Transverse colon (tissue), 4 donors: ENCODE results near the gene SPIRE1. TPM values are rescaled to one million over a fixed set of nuclear protein-coding genes. Genes with fewer than 3 reads are reported as not detected.

Experiments used
- DNase-seq: peaks from one replicate; pipeline ENCODE4 v3.0.0-alpha.2; 2019
- H3K27ac ChIP-seq, 4 donors: fragments of 200-600 bp; sonication (generic); 2 replicates each; pipeline ENCODE4 v1.5.1; 2016 to 2018; ENCODE audit warnings: inconsistent platforms in 4 of 4
- H3K27me3 ChIP-seq: fragments of 200-600 bp; sonication (generic); 2 replicates; pipeline ENCODE4 v1.5.1; 2017; ENCODE audit warnings: inconsistent platforms
- H3K36me3 ChIP-seq, 4 donors: fragments of 200-600 bp; sonication (generic); 2 replicates each; pipeline ENCODE4 v1.5.1; 2017 to 2019; ENCODE audit warnings: inconsistent platforms in 4 of 4
- H3K4me1 ChIP-seq, 4 donors: fragments of 200-600 bp; sonication (generic); 2 replicates each; pipeline ENCODE4 v1.5.1; 2017 to 2020; ENCODE audit warnings: inconsistent platforms in 4 of 4
- H3K4me3 ChIP-seq, 4 donors: fragments of 200-600 bp; sonication (generic); 1 replicate in 1 of 4; 2 replicates in 3 of 4; pipeline versions ENCODE4 v1.5.1 to v1.6.1; 2017 to 2019; ENCODE audit warnings: inconsistent platforms in 4 of 4
- H3K9me3 ChIP-seq, 2 donors: fragments of 200-600 bp; sonication (generic); 2 replicates each; pipeline ENCODE4 v1.5.1; 2017 to 2019; ENCODE audit warnings: inconsistent platforms in 2 of 2
- EP300 ChIP-seq: sonication (generic); formaldehyde crosslinking; IDR thresholded peaks from one replicate; pipeline ENCODE4 v1.6.1; 2017; ENCODE audit warnings: antibody characterized with exemption, low read depth
- POLR2A ChIP-seq: fragments of 450-650 bp; IDR thresholded peaks from one replicate; pipeline ENCODE4 v1.6.1; 2016; ENCODE audit warnings: antibody characterized with exemption, mild to moderate bottlenecking, moderate library complexity
- POLR2AphosphoS5 ChIP-seq, 3 donors: sonication (generic); formaldehyde crosslinking; IDR thresholded peaks; one replicate each; pipeline ENCODE4 v1.6.1; 2016; ENCODE audit warnings: antibody characterized with exemption in 3 of 3
- WGBS, 2 donors: methylation state at CpG; one replicate each; pipeline ENCODE4 v1.1.5; 2018; ENCODE audit warnings: low coverage in 1 of 2; 5-methylcytosine and 5-hydroxymethylcytosine counted together
- in situ Hi-C, 4 donors: fragments of 200-750 bp; cut with MboI; loops; one replicate each; pipeline versions ENCODE4 v1.15.0 to v1.15.1; 2017; ENCODE audit warnings: low sequenced_read_pairs in 3 of 4, low pct_ligation_motif_present in 1 of 4, low pct_unique_long_range_greater_than_20kb in 1 of 4
- intact Hi-C: fragments of 100-400 bp; cut with DNase I; formaldehyde crosslinking; loops from one replicate; pipeline ENCODE4 v1.15.1; 2023; ENCODE audit warnings: low total_unique reads
- total RNA-seq, 4 donors: library from RNA; depleted of rRNA; stranded (reverse); fragments of >200 nt; gene quantifications; one replicate each; pipeline ENCODE4 v1.1.0, GENCODE V29; 2016
- TF ChIP-seq, protein P1 (sequence below), 5 experiments: fragments of 200-600 bp in 3 of 5; fragments of 450-650 bp in 2 of 5; sonication (generic) in 3 of 5; IDR thresholded peaks; 1 replicate in 2 of 5; 2 replicates in 3 of 5; pipeline ENCODE4 v1.5.1; 2016 to 2017; ENCODE audit warnings: antibody characterized with exemption in 5 of 5, inconsistent platforms in 3 of 5, mild to moderate bottlenecking in 2 of 5, moderate library complexity in 1 of 5

Gene SPIRE1
- total RNA-seq, 4 donors from 2014 or later: 6.0 to 7.8 (median 6.8) TPM

DNA sequence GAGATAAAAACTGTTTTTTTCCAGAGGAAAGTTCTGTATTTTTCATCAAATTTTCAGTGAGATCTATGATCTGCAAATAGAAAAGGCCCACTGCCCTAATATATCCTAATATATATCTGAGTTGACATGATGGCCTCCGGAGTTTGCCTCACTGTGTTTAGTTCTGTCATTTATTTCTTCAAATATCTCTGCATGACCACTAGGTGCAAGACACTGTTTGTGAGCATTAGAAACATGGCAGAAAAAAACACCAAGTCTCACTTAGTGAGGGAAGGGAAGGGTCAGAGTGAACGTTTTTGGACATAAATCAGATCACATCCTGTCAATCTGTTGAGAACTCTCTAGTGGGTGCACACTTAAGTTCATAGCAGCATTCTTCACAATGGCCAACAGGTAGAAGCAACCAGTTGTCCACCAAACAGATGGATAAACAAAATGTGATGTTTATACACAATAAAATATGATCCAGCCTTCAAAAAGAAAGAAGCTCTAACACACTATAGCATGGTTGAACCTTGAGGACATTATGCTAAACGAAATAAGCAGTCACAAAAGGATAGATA lies 53.4 kb downstream of the SPIRE1 start:
- no peaks in the 10 kb centered on the region for H3K9me3 ChIP-seq
- intact Hi-C loops: no loop called here
- no peaks in the 10 kb centered on the region for H3K4me1 ChIP-seq
- H3K27me3 ChIP-seq: no peaks in the 10 kb centered on the region
- 59 to 62% methylated on average over 3 of the region's 3 CpGs for WGBS, 2 donors
- H3K36me3 ChIP-seq: no peaks in the 10 kb centered on the region
- DNase-seq: no peak
- in situ Hi-C loops: no loop called here
- H3K27ac ChIP-seq: no peak overlapping the region
- TF ChIP-seq POLR2AphosphoS5 (IDR thresholded peaks at IDR 0.05) (no peak), EP300 (no peak), POLR2A (no peak)
- TF ChIP-seq, protein P1, sequence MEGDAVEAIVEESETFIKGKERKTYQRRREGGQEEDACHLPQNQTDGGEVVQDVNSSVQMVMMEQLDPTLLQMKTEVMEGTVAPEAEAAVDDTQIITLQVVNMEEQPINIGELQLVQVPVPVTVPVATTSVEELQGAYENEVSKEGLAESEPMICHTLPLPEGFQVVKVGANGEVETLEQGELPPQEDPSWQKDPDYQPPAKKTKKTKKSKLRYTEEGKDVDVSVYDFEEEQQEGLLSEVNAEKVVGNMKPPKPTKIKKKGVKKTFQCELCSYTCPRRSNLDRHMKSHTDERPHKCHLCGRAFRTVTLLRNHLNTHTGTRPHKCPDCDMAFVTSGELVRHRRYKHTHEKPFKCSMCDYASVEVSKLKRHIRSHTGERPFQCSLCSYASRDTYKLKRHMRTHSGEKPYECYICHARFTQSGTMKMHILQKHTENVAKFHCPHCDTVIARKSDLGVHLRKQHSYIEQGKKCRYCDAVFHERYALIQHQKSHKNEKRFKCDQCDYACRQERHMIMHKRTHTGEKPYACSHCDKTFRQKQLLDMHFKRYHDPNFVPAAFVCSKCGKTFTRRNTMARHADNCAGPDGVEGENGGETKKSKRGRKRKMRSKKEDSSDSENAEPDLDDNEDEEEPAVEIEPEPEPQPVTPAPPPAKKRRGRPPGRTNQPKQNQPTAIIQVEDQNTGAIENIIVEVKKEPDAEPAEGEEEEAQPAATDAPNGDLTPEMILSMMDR (IDR thresholded peaks at IDR 0.05): no peak
- H3K4me3 ChIP-seq: no peak overlapping the region

DNA sequence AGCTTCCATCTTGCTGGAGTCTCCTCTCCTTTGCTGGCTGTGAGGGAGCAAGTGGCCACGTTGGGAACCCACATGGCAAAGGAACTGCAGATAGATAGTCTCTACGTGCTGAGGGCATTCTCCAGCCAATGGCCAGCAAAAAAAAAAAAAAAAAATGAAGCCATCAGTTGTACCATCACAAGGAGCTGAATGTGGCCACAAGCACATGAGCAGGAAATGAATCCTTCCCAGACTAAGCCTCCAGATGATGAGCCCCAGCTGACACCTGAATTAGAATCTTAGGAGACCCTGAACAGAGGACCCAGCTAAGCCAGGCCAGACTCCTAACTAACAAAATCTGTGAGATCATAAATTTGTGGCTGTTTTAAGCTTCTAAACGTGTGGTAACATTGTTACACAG lies 57.9 kb downstream of the SPIRE1 start:
- intact Hi-C loops (no loop called here), in situ Hi-C loops (no loop called here)
- no peak for DNase-seq
- no peaks in the 10 kb centered on the region for H3K27me3 ChIP-seq
- no peak overlapping the region for H3K27ac ChIP-seq
- TF ChIP-seq POLR2A (no peak), POLR2AphosphoS5 (IDR thresholded peaks at IDR 0.05) (no peak)
- TF ChIP-seq, protein P1 (IDR thresholded peaks at IDR 0.05): no peak
- H3K36me3 ChIP-seq: no peaks in the 10 kb centered on the region
- H3K4me1 ChIP-seq: peaks cover 0 to 6% (median 2%) of the 10 kb centered on the region in 4 donors
- H3K9me3 ChIP-seq: no peaks in the 10 kb centered on the region
- WGBS, 2 donors: 13 to 53% methylated on average over 1 to 3 of the region's 3 CpGs
- no peak overlapping the region for H3K4me3 ChIP-seq

DNA sequence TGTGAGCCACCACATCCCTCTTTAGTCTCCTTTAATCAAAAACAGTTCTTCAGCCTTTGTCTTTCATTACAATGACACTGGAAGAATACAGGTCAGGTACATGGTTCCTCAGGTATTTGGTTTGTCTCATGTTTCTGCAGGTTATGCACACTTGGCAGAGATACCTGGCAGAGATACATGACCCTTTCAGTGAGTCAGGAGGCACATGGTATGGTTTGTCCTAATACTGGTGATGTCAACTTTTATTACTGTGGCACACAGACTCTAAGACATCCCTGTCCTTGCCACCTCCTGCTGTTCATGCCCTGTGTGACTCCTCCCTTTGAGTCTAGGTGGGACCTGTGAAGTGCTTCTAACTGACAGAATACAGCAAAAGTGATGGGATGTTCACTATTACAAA lies 58.4 kb downstream of the SPIRE1 start:
- Histone ChIP-seq H3K4me3 (no peak overlapping the region), H3K27me3 (no peaks in the 10 kb centered on the region), H3K36me3 (no peaks in the 10 kb centered on the region), H3K4me1 (peaks cover 0 to 6% (median 2%) of the 10 kb centered on the region in 4 donors), H3K27ac (no peak overlapping the region), H3K9me3 (no peaks in the 10 kb centered on the region)
- intact Hi-C loops (no loop called here), in situ Hi-C loops (no loop called here)
- TF ChIP-seq, protein P1 (IDR thresholded peaks at IDR 0.05): no peak
- no peak for TF ChIP-seq POLR2AphosphoS5 (IDR thresholded peaks at IDR 0.05)
- no peak for DNase-seq

DNA sequence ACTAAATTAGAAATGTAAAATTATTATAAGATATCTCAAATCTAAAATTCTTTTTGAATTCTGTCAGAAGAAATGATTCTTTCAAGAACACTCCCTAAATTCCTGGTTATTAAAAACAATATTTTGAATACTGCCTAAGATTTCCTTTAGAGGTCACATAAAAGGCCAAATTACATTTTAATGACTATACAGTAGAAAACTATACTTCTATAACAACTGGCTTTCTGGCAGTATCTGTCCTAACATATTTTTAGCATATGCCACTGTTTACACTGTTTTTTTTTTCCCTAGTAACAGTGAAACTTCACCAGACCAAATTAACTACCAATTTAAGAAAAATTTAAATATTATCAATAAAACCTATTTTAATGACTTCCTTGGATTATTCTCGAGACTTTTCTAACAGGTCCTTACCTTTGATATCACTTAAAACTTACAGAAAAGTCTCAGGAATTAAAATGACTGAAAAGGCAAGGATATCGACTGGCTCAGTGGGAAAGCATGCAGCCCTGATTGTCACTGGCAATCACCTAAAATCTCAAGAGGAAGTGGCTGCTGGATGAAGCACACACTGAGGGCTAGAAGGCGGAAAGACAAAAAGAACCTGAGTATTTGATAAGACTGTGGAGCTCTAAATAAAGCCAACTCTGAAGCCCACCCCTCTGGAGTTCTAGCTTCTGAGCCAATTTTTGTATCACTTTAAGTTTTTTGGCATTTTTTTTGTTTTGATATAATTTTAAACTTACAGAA lies 59.6 kb downstream of the SPIRE1 start:
- no peaks in the 10 kb centered on the region for H3K36me3 ChIP-seq
- H3K27ac ChIP-seq: no peak overlapping the region
- H3K9me3 ChIP-seq: no peaks in the 10 kb centered on the region
- WGBS, 2 donors: 64 to 79% methylated on average over 3 of the region's 3 CpGs
- TF ChIP-seq EP300 (no peak), POLR2A (no peak)
- H3K4me3 ChIP-seq: no peak overlapping the region
- in situ Hi-C loops (no loop called here), intact Hi-C loops (no loop called here)
- no peak for DNase-seq
- H3K4me1 ChIP-seq: peaks cover 0 to 6% (median 2%) of the 10 kb centered on the region in 4 donors
- H3K27me3 ChIP-seq: no peaks in the 10 kb centered on the region
